Sigmoid colon (tissue), 7 donors: Measurements from ENCODE around the gene EPB41L1. TPM values are rescaled to one million over a fixed set of nuclear protein-coding genes. Genes with fewer than 3 reads are reported as not detected.
A peak's percentile ranks its signal among the peaks of the same experiment; 100 is the strongest.

Source experiments
- DNase-seq: peaks from one replicate; pipeline ENCODE4 v3.0.0-alpha.2; 2019
- H3K27ac ChIP-seq, 4 donors: fragments of 200-600 bp; sonication (generic); one replicate each; pipeline ENCODE4 v1.5.1; 2016 to 2019; ENCODE audit warnings: mild to moderate bottlenecking in 1 of 4
- H3K27me3 ChIP-seq, 3 donors: fragments of 200-600 bp; sonication (generic); one replicate each; pipeline ENCODE4 v1.5.1; 2019; ENCODE audit warnings: mild to moderate bottlenecking in 1 of 3
- H3K36me3 ChIP-seq, 4 donors: fragments of 200-600 bp; sonication (generic); one replicate each; pipeline ENCODE4 v1.5.1; 2016 to 2019
- H3K4me1 ChIP-seq, 4 donors: fragments of 200-600 bp; sonication (generic); one replicate each; pipeline ENCODE4 v1.5.1; 2017 to 2019
- H3K4me3 ChIP-seq, 4 donors: fragments of 200-600 bp; sonication (generic); one replicate each; pipeline ENCODE4 v1.5.1; 2017 to 2019; ENCODE audit warnings: mild to moderate bottlenecking in 2 of 4, moderate library complexity in 1 of 4
- H3K9me3 ChIP-seq, 4 donors: fragments of 200-600 bp in 3 of 4; sonication (generic) in 3 of 4; one replicate each; pipeline versions ENCODE4 v1.5.1 to v1.6.1; 2013 to 2019
- EP300 ChIP-seq, 4 donors: sonication (generic); formaldehyde crosslinking; IDR thresholded peaks; one replicate each; pipeline ENCODE4 v1.6.1; 2017; ENCODE audit warnings: antibody characterized with exemption in 4 of 4
- POLR2A ChIP-seq, 2 donors: fragments of 450-650 bp; IDR thresholded peaks; one replicate each; pipeline ENCODE4 v1.6.1; 2016; ENCODE audit warnings: antibody characterized with exemption in 2 of 2, mild to moderate bottlenecking in 2 of 2, moderate library complexity in 2 of 2
- POLR2AphosphoS5 ChIP-seq, 4 donors: sonication (generic); formaldehyde crosslinking; IDR thresholded peaks; one replicate each; pipeline ENCODE4 v1.6.1; 2017; ENCODE audit warnings: antibody characterized with exemption in 4 of 4
- WGBS, 2 donors: extraction: QIAGEN DNeasy Blood & Tissue Kit; methylation state at CpG; one replicate each; pipeline ENCODE4 v1.1.7; 2013; 5-methylcytosine and 5-hydroxymethylcytosine counted together
- intact Hi-C: fragments of 100-400 bp; cut with DNase I; formaldehyde crosslinking; loops from one replicate; pipeline ENCODE4 v1.15.1; 2023
- polyA plus RNA-seq, 3 donors: library from polyadenylated mRNA; stranded (reverse); fragments of 200-250 nt; gene quantifications; one replicate each; pipeline ENCODE4 v1.2.3, GENCODE V29; 2013
- total RNA-seq, 4 donors: library from RNA; depleted of rRNA; stranded (reverse); fragments of >200 nt; gene quantifications; one replicate each; pipeline ENCODE4 v1.1.0, GENCODE V29; 2016
- TF ChIP-seq, protein P1 (sequence below), 4 experiments: fragments of 450-650 bp in 3 of 4; fragments of 200-600 bp in 1 of 4; IDR thresholded peaks; one replicate each; pipeline ENCODE4 v1.5.1; 2016 to 2019; ENCODE audit warnings: antibody characterized with exemption in 4 of 4, mild to moderate bottlenecking in 3 of 4, moderate library complexity in 2 of 4
- donor health status: healthy with polysubstance abuse.
- donor health status: Bipolar disorder and iron deficiency.
- donor health status: healthy.

The EPB41L1 gene
- total and polyA plus RNA-seq, 7 donors = 14.1 to 61.8 (median 19.3) TPM

DNA sequence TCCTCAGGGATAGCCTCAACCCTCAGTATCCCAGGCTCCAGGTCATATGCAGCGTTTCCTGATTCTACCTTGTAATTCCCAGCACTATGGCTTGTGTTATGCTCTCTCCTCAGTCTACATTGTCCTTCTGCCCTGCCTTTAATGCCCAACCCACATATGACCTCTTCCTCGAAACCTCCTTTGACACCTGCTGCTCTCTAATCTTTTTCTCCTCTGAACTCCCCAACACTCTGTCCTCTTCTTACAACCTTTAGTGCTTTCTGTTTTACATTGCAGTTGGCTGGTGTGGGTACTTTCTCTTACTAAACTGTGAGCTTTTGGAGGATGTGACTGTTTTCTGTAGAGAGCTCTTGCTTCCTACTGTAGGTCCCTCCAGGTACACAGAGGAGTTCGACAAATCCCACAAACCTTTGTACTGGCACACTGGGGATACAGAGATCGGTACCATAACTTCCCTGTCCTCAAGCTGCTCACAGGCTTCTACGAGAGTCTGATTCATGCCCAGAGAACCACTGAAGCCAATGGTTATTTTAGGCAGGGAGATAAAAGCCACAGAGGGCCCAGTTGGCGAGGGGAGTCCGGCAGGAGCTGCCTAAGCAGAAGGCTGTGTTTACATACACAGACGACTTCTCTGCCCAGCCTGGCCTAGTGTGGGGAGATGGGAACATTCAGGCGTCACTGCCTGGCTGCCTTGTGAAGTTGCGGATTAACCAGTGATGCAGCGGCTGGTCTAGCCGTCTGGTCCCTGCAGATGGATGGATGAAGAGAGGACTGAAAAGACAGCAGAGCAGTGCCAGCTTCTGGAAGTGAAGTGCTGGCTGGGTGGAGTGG, 8.4 kb upstream of the EPB41L1 start:
- intact Hi-C loops = no loop called here
- TF ChIP-seq, protein P1, sequence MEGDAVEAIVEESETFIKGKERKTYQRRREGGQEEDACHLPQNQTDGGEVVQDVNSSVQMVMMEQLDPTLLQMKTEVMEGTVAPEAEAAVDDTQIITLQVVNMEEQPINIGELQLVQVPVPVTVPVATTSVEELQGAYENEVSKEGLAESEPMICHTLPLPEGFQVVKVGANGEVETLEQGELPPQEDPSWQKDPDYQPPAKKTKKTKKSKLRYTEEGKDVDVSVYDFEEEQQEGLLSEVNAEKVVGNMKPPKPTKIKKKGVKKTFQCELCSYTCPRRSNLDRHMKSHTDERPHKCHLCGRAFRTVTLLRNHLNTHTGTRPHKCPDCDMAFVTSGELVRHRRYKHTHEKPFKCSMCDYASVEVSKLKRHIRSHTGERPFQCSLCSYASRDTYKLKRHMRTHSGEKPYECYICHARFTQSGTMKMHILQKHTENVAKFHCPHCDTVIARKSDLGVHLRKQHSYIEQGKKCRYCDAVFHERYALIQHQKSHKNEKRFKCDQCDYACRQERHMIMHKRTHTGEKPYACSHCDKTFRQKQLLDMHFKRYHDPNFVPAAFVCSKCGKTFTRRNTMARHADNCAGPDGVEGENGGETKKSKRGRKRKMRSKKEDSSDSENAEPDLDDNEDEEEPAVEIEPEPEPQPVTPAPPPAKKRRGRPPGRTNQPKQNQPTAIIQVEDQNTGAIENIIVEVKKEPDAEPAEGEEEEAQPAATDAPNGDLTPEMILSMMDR (IDR thresholded peaks at IDR 0.05) = no peak
- TF ChIP-seq EP300 (IDR thresholded peaks at IDR 0.05) (no peak), POLR2AphosphoS5 (IDR thresholded peaks at IDR 0.05) (no peak), POLR2A (IDR thresholded peaks at IDR 0.05) (no peak)
- peak overlapping the region in 2 of 4 donors; percentile 40 to 54 for H3K27ac ChIP-seq
- H3K36me3 ChIP-seq = no peaks in the 10 kb centered on the region
- H3K9me3 ChIP-seq = no peaks in the 10 kb centered on the region
- DNase-seq = no peak
- peaks cover 0 to 8% (median 0%) of the 10 kb centered on the region in 4 donors for H3K4me1 ChIP-seq
- H3K4me3 ChIP-seq = no peak overlapping the region
- no peaks in the 10 kb centered on the region for H3K27me3 ChIP-seq
- 72 to 74% methylated on average over 12 of the region's 12 CpGs for WGBS, 2 donors

DNA sequence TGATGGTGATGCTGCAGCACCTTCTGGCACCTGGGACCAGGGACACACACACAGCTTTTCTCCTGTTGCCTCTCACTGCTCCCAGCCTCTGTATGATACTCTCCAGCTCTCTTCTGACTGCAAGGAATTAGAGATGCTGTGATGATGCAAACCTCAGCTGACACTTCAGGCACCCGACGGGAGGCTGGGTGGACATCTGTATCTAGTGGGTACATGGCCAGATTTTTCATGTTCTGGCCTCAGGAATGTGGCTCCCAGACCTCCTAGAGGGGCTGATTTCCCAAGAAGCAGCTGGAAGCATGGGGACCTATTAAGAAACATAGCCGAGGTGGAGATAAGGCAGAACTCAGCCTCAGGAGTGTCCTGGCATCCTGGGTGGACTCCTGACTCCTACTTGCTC, 6.8 kb upstream of the EPB41L1 start:
- H3K27me3 ChIP-seq = no peaks in the 10 kb centered on the region
- H3K27ac ChIP-seq = no peak overlapping the region
- DNase-seq = peak; percentile 72
- H3K4me1 ChIP-seq = peaks cover 0 to 8% (median 0%) of the 10 kb centered on the region in 4 donors
- TF ChIP-seq EP300 (IDR thresholded peaks at IDR 0.05) (no peak), POLR2AphosphoS5 (IDR thresholded peaks at IDR 0.05) (peak in 2 of 4 donors; percentile 15 to 32), POLR2A (IDR thresholded peaks at IDR 0.05) (no peak)
- TF ChIP-seq, protein P1 (IDR thresholded peaks at IDR 0.05) = no peak
- intact Hi-C loops = no loop called here
- 72 to 80% methylated on average over 3 of the region's 3 CpGs for WGBS, 2 donors
- no peak overlapping the region for H3K4me3 ChIP-seq
- H3K36me3 ChIP-seq = no peaks in the 10 kb centered on the region
- H3K9me3 ChIP-seq = no peaks in the 10 kb centered on the region

DNA sequence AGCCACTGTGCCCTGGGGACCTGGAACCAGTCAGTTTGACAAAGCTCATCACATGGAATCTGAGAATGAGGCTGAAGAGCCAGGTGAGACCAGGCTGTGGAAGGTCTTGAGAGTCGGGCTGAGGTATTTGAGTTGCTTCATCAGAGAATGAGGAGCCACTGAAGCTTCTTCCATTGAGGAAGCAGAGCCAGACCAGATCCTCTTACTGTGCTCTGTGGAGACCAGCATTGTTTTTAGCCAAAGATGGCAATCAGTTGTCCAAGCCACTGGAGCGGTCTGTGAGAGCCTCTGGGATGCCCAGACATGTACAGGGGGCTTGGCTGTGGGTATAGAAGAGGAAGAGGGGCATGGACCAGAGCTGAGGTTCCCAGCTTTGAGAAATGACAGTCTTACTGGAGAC, 6.1 kb upstream of the EPB41L1 start:
- Histone ChIP-seq H3K27me3 (no peaks in the 10 kb centered on the region), H3K36me3 (no peaks in the 10 kb centered on the region), H3K4me3 (no peak overlapping the region), H3K9me3 (no peaks in the 10 kb centered on the region), H3K4me1 (peaks cover 0 to 10% (median under 1%) of the 10 kb centered on the region in 4 donors), H3K27ac (no peak overlapping the region)
- TF ChIP-seq POLR2AphosphoS5 (IDR thresholded peaks at IDR 0.05) (no peak), EP300 (IDR thresholded peaks at IDR 0.05) (no peak), POLR2A (IDR thresholded peaks at IDR 0.05) (no peak)
- TF ChIP-seq, protein P1 (IDR thresholded peaks at IDR 0.05) = no peak
- WGBS, 2 donors = 91 to 92% methylated on average over 2 of the region's 2 CpGs
- intact Hi-C loops = no loop called here
- DNase-seq = no peak

DNA sequence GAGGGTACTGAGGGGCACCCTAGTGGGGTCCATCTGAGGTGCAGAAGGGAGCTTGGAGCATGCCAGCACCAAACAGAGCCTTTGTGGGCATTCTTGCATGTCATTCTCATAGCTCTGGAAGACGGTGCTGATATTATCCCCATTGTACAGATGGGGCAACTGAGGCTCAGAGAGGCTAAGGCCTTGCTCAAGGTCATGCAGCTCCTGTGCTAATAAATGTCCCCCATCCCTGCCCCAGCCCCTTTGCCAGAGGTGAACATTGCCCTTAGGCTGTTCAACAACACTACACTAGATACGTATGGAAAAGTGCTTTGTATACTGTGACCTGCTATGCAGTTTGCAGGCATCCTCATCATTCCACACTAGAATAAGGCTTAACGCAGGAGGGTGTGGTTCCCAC, 5.5 kb upstream of the EPB41L1 start:
- 81 to 89% methylated on average over 3 of the region's 3 CpGs for WGBS, 2 donors
- H3K27me3 ChIP-seq = no peaks in the 10 kb centered on the region
- peaks cover 0 to 16% (median 6%) of the 10 kb centered on the region in 4 donors for H3K4me1 ChIP-seq
- TF ChIP-seq POLR2A (IDR thresholded peaks at IDR 0.05) = no peak
- TF ChIP-seq POLR2AphosphoS5 (IDR thresholded peaks at IDR 0.05) = no peak
- TF ChIP-seq, protein P1 (IDR thresholded peaks at IDR 0.05) = no peak
- no peak for TF ChIP-seq EP300 (IDR thresholded peaks at IDR 0.05)
- DNase-seq = no peak
- H3K4me3 ChIP-seq = no peak overlapping the region
- no peaks in the 10 kb centered on the region for H3K36me3 ChIP-seq
- no peak overlapping the region for H3K27ac ChIP-seq
- H3K9me3 ChIP-seq = no peaks in the 10 kb centered on the region
- intact Hi-C loops = no loop called here
